Suprapubic skin (tissue), 4 donors: ENCODE results near the gene SOX6.

Source experiments
- CTCF ChIP-seq, 2 donors: fragments of 200-600 bp in 1 of 2; fragments of 450-650 bp in 1 of 2; sonication (generic) in 1 of 2; IDR thresholded peaks; one replicate each; pipeline ENCODE4 v1.5.1; 2016 to 2019; ENCODE audit warnings: antibody characterized with exemption in 2 of 2, mild to moderate bottlenecking in 1 of 2, moderate library complexity in 1 of 2
- EP300 ChIP-seq: sonication (generic); formaldehyde crosslinking; IDR thresholded peaks from one replicate; pipeline ENCODE4 v1.6.1; 2017; ENCODE audit warnings: antibody characterized with exemption
- POLR2A ChIP-seq, 2 donors: fragments of 450-650 bp; IDR thresholded peaks; one replicate each; pipeline ENCODE4 v1.6.1; 2017; ENCODE audit warnings: antibody characterized with exemption in 2 of 2, mild to moderate bottlenecking in 2 of 2, moderate library complexity in 2 of 2
- POLR2AphosphoS5 ChIP-seq, 3 donors: sonication (generic); formaldehyde crosslinking; IDR thresholded peaks; one replicate each; pipeline ENCODE4 v1.6.1; 2017; ENCODE audit warnings: antibody characterized with exemption in 3 of 3

GRCh38 chr11:16089481-16089880 lies 266.9 kb downstream of the SOX6 start:
- TF ChIP-seq CTCF (IDR thresholded peaks at IDR 0.05), result no peak
- no peak for TF ChIP-seq POLR2A (IDR thresholded peaks at IDR 0.05)
- no peak for TF ChIP-seq POLR2AphosphoS5 (IDR thresholded peaks at IDR 0.05)
- TF ChIP-seq EP300, result no peak
